Fibroblast of lung (primary cell): Measurements from ENCODE around the gene GCK. TPM values are rescaled to one million over a fixed set of nuclear protein-coding genes. Genes with fewer than 3 reads are reported as not detected.

Experiments used
- DNase-seq, 2 donors: peaks; one replicate each; pipeline versions ENCODE4 v3.0.0 to v3.0.0-alpha.2; 2010; ENCODE audit warnings: low read depth in 2 of 2
- H2AFZ ChIP-seq: 2 replicates; pipeline ENCODE4 v1.5.1; 2012; ENCODE audit warnings: low read length, control low read depth, inconsistent platforms
- H3K27ac ChIP-seq: 2 replicates; pipeline ENCODE4 v1.5.1; 2011; ENCODE audit warnings: low read length, control low read depth; ENCODE audit not compliant: insufficient read depth
- H3K27me3 ChIP-seq: 2 replicates; pipeline ENCODE4 v1.5.1; 2011; ENCODE audit warnings: mild to moderate bottlenecking, low read length; ENCODE audit not compliant: control insufficient read depth, insufficient read depth
- H3K36me3 ChIP-seq: 2 replicates; pipeline ENCODE4 v1.5.1; 2011; ENCODE audit warnings: low read length; ENCODE audit not compliant: control insufficient read depth, insufficient read depth
- H3K4me1 ChIP-seq: 2 replicates; pipeline ENCODE4 v1.5.1; 2011; ENCODE audit warnings: low read length; ENCODE audit not compliant: control insufficient read depth, insufficient read depth; ENCODE audit errors: extremely low read depth
- H3K4me2 ChIP-seq: 2 replicates; pipeline ENCODE4 v1.5.1; 2011; ENCODE audit warnings: low read length, control low read depth; ENCODE audit not compliant: insufficient read depth; ENCODE audit errors: extremely low read depth
- H3K4me3 ChIP-seq, 4 experiments: fragments of 200-600 bp in 1 of 4; sonication (generic) in 1 of 4; replicated peaks in 1 of 4; 2 replicates each; pipeline ENCODE4 v1.5.1; 2011 to 2016; ENCODE audit warnings: low read length in 4 of 4, low read depth in 3 of 4, mild to moderate bottlenecking in 3 of 4, control low read depth in 2 of 4, inconsistent platforms in 1 of 4, mixed read lengths in 1 of 4; ENCODE audit not compliant: insufficient read depth in 1 of 4; ENCODE audit errors: control extremely low read depth in 1 of 4
- H3K79me2 ChIP-seq: 2 replicates; pipeline ENCODE4 v1.5.1; 2012; ENCODE audit warnings: mild to moderate bottlenecking, low read length, inconsistent platforms; ENCODE audit not compliant: control insufficient read depth, insufficient read depth
- H3K9ac ChIP-seq: 2 replicates; pipeline ENCODE4 v1.5.1; 2011; ENCODE audit warnings: mild to moderate bottlenecking, low read length, control low read depth; ENCODE audit not compliant: insufficient read depth
- H3K9me3 ChIP-seq: 2 replicates; pipeline ENCODE4 v1.5.1; 2012; ENCODE audit warnings: low read depth, low read length; ENCODE audit not compliant: control insufficient read depth, insufficient read depth
- H4K20me1 ChIP-seq: 2 replicates; pipeline ENCODE4 v1.5.1; 2011; ENCODE audit warnings: low read length; ENCODE audit not compliant: control insufficient read depth, insufficient read depth; ENCODE audit errors: extremely low read depth
- CTCF ChIP-seq, 2 donors: IDR thresholded peaks in 1 of 2; conservative IDR thresholded peaks in 1 of 2; 1 replicate in 1 of 2; 2 replicates in 1 of 2; pipeline ENCODE4 v1.5.1; 2011 to 2012; ENCODE audit warnings: low read length in 2 of 2, control low read depth in 1 of 2, inconsistent platforms in 1 of 2, low read depth in 1 of 2, mild to moderate bottlenecking in 1 of 2
- EZH2 ChIP-seq: IDR thresholded peaks from 2 replicates; pipeline ENCODE4 v1.5.1; 2012; ENCODE audit warnings: low read length, control low read depth, mild to moderate bottlenecking; ENCODE audit errors: missing control alignments
- polyA plus RNA-seq, 2 donors: library from polyadenylated mRNA; depleted of rRNA in 1 of 2; stranded (reverse) in 1 of 2; unstranded in 1 of 2; fragments of >200 nt; gene quantifications; 2 replicates each; pipeline ENCODE4 v1.2.1, GENCODE V29; 2011 to 2012; ENCODE audit warnings: missing spikeins in 1 of 2
- total RNA-seq: library from RNA; depleted of rRNA; stranded (reverse); fragments of >200 nt; gene quantifications from 2 replicates; pipeline ENCODE4 v1.2.1, GENCODE V29; 2014

Gene GCK
- total and polyA plus RNA-seq, 2 donors (not counting 1 experiment from before 2014, with no cell fraction given), result 0.14 to 1.7 TPM

- H3K4me3 ChIP-seq, result no peak overlapping the region
- H2AFZ ChIP-seq, result no peak overlapping the region
- no peaks in the 10 kb centered on the region for H3K4me1 ChIP-seq
- H3K27me3 ChIP-seq, result peaks cover 7% of the 10 kb centered on the region
- no peak overlapping the region for H3K27ac ChIP-seq
- no peaks in the 10 kb centered on the region for H3K36me3 ChIP-seq
- TF ChIP-seq EZH2 (no peak), CTCF (conservative IDR thresholded peaks at IDR 0.05 in 1 of 2, IDR thresholded peaks at IDR 0.05 in 1 of 2; ENCODE audit: low read depth in 1 of 2, low read length in 2 of 2) (no peak)
- H3K4me2 ChIP-seq, result no peak overlapping the region
- H3K79me2 ChIP-seq, result no peaks in the 10 kb centered on the region
- no peak for DNase-seq
- no peak overlapping the region for H3K9ac ChIP-seq
- no peaks in the 10 kb centered on the region for H4K20me1 ChIP-seq
- no peaks in the 10 kb centered on the region for H3K9me3 ChIP-seq
These were observed 36.0 kb downstream of the GCK start for GRCh38 chr7:44152971-44153947.

GRCh38 chr7:44151956-44152355 lies 37.3 kb downstream of the GCK start:
- DNase-seq, result no peak
- H2AFZ ChIP-seq, result no peak overlapping the region
- H3K4me3 ChIP-seq, result no peak overlapping the region
- no peaks in the 10 kb centered on the region for H3K36me3 ChIP-seq
- H3K9me3 ChIP-seq, result no peaks in the 10 kb centered on the region
- no peak overlapping the region for H3K4me2 ChIP-seq
- H3K79me2 ChIP-seq, result no peaks in the 10 kb centered on the region
- H3K9ac ChIP-seq, result no peak overlapping the region
- H3K27me3 ChIP-seq, result peaks cover 7% of the 10 kb centered on the region
- no peak overlapping the region for H3K27ac ChIP-seq
- TF ChIP-seq CTCF (conservative IDR thresholded peaks at IDR 0.05 in 1 of 2, IDR thresholded peaks at IDR 0.05 in 1 of 2; ENCODE audit: low read depth in 1 of 2, low read length in 2 of 2) (no peak), EZH2 (no peak)
- no peaks in the 10 kb centered on the region for H4K20me1 ChIP-seq
- H3K4me1 ChIP-seq, result no peaks in the 10 kb centered on the region

- Histone ChIP-seq H4K20me1 (no peaks in the 10 kb centered on the region), H3K9ac (no peak overlapping the region), H3K79me2 (no peaks in the 10 kb centered on the region), H3K4me2 (no peak overlapping the region), H3K36me3 (no peaks in the 10 kb centered on the region), H3K27me3 (peaks cover 6% of the 10 kb centered on the region), H2AFZ (no peak overlapping the region), H3K4me1 (no peaks in the 10 kb centered on the region), H3K27ac (no peak overlapping the region), H3K9me3 (no peaks in the 10 kb centered on the region), H3K4me3 (no peak overlapping the region)
- no peak for DNase-seq
- no peak for TF ChIP-seq CTCF (conservative IDR thresholded peaks at IDR 0.05 in 1 of 2, IDR thresholded peaks at IDR 0.05 in 1 of 2; ENCODE audit: low read depth in 1 of 2, low read length in 2 of 2)
- TF ChIP-seq EZH2, result no peak
These were observed 38.0 kb downstream of the GCK start for GRCh38 chr7:44150966-44151941.
